ENCODE measurements around the gene HABP4.

DNA sequence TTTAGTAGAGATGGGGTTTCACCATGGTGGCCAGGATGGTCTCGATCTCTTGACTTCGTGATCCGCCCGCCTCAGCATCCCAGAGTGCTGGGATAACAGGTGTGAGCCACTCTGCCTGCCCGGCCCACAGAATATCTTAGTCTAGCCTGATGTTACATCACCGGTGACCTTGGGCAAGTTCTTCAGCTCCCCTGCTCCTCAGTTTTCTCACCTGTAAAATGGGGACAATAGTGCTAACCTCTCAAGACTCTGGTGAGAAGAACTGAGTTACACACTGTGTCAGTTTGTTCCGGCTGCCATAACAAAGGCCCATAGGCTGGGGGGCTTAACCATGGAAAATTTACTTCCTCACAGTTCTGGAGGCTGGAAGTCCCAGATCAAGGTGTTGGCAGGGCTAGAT, 12.5 kb upstream of the HABP4 start:
- TF ChIP-seq POLR2AphosphoS5 (IDR thresholded peaks at IDR 0.05) (no peak), EP300 (IDR thresholded peaks at IDR 0.05) (no peak), POLR2A (IDR thresholded peaks at IDR 0.05) (no peak)
- TF ChIP-seq, protein P1, sequence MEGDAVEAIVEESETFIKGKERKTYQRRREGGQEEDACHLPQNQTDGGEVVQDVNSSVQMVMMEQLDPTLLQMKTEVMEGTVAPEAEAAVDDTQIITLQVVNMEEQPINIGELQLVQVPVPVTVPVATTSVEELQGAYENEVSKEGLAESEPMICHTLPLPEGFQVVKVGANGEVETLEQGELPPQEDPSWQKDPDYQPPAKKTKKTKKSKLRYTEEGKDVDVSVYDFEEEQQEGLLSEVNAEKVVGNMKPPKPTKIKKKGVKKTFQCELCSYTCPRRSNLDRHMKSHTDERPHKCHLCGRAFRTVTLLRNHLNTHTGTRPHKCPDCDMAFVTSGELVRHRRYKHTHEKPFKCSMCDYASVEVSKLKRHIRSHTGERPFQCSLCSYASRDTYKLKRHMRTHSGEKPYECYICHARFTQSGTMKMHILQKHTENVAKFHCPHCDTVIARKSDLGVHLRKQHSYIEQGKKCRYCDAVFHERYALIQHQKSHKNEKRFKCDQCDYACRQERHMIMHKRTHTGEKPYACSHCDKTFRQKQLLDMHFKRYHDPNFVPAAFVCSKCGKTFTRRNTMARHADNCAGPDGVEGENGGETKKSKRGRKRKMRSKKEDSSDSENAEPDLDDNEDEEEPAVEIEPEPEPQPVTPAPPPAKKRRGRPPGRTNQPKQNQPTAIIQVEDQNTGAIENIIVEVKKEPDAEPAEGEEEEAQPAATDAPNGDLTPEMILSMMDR (IDR thresholded peaks at IDR 0.05) = no peak

Measured in gastroesophageal sphincter (tissue), 3 donors.